ENCODE measurements around the gene ZNF709. TPM values are rescaled to one million over a fixed set of nuclear protein-coding genes. Genes with fewer than 3 reads are reported as not detected.
A peak's percentile ranks its signal among the peaks of the same experiment; 100 is the strongest.

ZNF709 gene
- total and polyA plus RNA-seq, 2 of the 13 experiments (the other 11 are each of a cell fraction or from before 2014, with no cell fraction given): 1.5 to 3.9 TPM

DNA sequence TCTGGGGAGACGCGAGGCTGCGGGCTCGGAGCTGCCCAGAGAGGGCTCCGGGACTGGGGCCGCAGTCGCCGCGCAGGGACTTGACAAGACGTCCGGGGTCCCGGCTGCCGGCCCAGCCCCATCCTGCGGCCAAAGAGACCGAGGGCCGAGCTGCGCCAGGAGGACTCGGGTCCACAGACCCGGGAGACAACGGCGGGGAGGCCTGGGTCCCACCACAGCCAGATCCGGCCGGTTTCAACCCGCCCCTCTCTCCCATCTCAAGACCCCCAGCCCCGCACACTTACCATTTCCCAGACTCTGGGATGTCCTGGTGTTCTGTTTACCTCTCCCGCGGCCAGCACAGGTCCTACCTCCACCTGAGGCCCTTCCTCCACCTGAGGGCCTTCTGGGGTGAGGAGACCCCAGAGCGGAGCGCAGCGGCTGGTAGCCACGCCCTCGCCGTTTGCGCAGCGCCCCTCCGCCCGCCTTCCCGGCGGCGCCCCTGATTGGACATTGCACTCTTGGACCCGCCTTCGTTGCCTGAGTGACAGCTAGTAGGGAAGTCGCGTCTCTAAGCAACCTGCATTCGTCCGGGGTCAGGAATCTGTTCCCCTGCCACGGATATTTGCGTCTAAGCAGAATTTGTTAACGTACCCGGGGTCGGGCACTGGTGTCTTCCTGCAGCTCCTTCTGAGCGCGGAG is at the start of gene ZNF709 (continued):
- TF ChIP-seq ZNF318 (CRISPR knock-in tag; IDR thresholded peaks at IDR 0.05) (peak; percentile 66; the same call in 1 of the 2 replicates), ZNF17 (CRISPR knock-in tag; IDR thresholded peaks at IDR 0.05) (no peak), ZFY (CRISPR knock-in tag; IDR thresholded peaks at IDR 0.05) (peak; percentile 91), THAP8 (CRISPR knock-in tag; IDR thresholded peaks at IDR 0.05; ENCODE audit: borderline replicate concordance) (peak; percentile 53; the same call in 1 of the 2 replicates), TOE1 (CRISPR knock-in tag; IDR thresholded peaks at IDR 0.05) (peak; percentile 62; the same call in 1 of the 2 replicates), CREB1 (IDR thresholded peaks at IDR 0.05) (peak; percentile 19; the same call in 1 of the 2 replicates), CREB1 (CRISPR knock-in tag; IDR thresholded peaks at IDR 0.05) (no peak; the same call in 1 of the 2 replicates), TP53 (CRISPR knock-in tag; conservative IDR thresholded peaks at IDR 0.05) (no peak), ZNF335 (CRISPR knock-in tag; IDR thresholded peaks at IDR 0.05) (peak; percentile 66), ZBTB42 (CRISPR knock-in tag; IDR thresholded peaks at IDR 0.05) (no peak), ZZZ3 (CRISPR knock-in tag; IDR thresholded peaks at IDR 0.05; ENCODE audit: borderline replicate concordance) (peak; percentile 71; the same call in 1 of the 2 replicates), ZNF501 (CRISPR knock-in tag; IDR thresholded peaks at IDR 0.05) (peak; percentile 81; the same call in 1 of the 2 replicates), SRY (CRISPR knock-in tag; IDR thresholded peaks at IDR 0.05) (peak; percentile 70; the same call in 1 of the 2 replicates), ZXDC (CRISPR knock-in tag; IDR thresholded peaks at IDR 0.05) (no peak)
- TF ChIP-seq, protein P1, sequence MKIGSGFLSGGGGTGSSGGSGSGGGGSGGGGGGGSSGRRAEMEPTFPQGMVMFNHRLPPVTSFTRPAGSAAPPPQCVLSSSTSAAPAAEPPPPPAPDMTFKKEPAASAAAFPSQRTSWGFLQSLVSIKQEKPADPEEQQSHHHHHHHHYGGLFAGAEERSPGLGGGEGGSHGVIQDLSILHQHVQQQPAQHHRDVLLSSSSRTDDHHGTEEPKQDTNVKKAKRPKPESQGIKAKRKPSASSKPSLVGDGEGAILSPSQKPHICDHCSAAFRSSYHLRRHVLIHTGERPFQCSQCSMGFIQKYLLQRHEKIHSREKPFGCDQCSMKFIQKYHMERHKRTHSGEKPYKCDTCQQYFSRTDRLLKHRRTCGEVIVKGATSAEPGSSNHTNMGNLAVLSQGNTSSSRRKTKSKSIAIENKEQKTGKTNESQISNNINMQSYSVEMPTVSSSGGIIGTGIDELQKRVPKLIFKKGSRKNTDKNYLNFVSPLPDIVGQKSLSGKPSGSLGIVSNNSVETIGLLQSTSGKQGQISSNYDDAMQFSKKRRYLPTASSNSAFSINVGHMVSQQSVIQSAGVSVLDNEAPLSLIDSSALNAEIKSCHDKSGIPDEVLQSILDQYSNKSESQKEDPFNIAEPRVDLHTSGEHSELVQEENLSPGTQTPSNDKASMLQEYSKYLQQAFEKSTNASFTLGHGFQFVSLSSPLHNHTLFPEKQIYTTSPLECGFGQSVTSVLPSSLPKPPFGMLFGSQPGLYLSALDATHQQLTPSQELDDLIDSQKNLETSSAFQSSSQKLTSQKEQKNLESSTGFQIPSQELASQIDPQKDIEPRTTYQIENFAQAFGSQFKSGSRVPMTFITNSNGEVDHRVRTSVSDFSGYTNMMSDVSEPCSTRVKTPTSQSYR (CRISPR knock-in tag; IDR thresholded peaks at IDR 0.05; ENCODE audit: borderline replicate concordance): peak; percentile 35; the same call in 1 of the 2 replicates
